ENCODE results near the gene INTS1.

Gene INTS1

GRCh38 chr7:1505731-1506550 lies 1.8 kb upstream of the INTS1 start:
- no peak for DNase-seq

- DNase-seq, result no peak
Measured at GRCh38 chr7:1503390-1503789, 799 bp downstream of the INTS1 start.

GRCh38 chr7:1502845-1503244 lies 1.3 kb downstream of the INTS1 start:
- DNase-seq, result no peak

GRCh38 chr7:1501487-1502270 lies 2.5 kb downstream of the INTS1 start:
- DNase-seq, result no peak

GRCh38 chr7:1500064-1500807 lies 4.0 kb downstream of the INTS1 start:
- no peak for DNase-seq

GRCh38 chr7:1499367-1500029 lies 4.7 kb downstream of the INTS1 start:
- DNase-seq, result no peak

- no peak for DNase-seq
Measured at GRCh38 chr7:1498370-1499305, 5.6 kb downstream of the INTS1 start.

- no peak for DNase-seq
Measured at GRCh38 chr7:1497293-1497927, 6.8 kb downstream of the INTS1 start.

GRCh38 chr7:1496531-1497292 lies 7.5 kb downstream of the INTS1 start:
- DNase-seq, result no peak

- DNase-seq, result no peak
Measured at GRCh38 chr7:1495564-1496242, 8.5 kb downstream of the INTS1 start.

GRCh38 chr7:1494866-1495563 lies 9.2 kb downstream of the INTS1 start:
- DNase-seq, result no peak

- DNase-seq, result no peak
Measured at GRCh38 chr7:1494447-1494846, 9.7 kb downstream of the INTS1 start.

- DNase-seq, result no peak
Measured at GRCh38 chr7:1493571-1493970, 10.6 kb downstream of the INTS1 start.

- DNase-seq, result no peak
Measured at GRCh38 chr7:1493129-1493528, 11.1 kb downstream of the INTS1 start.

GRCh38 chr7:1492640-1493039 lies 11.5 kb downstream of the INTS1 start:
- DNase-seq, result no peak

- DNase-seq, result no peak
Measured at GRCh38 chr7:1492221-1492620, 12.0 kb downstream of the INTS1 start.

- no peak for DNase-seq
Measured at GRCh38 chr7:1490837-1491236, 13.4 kb downstream of the INTS1 start.

- no peak for DNase-seq
Measured at GRCh38 chr7:1489336-1489735, 14.9 kb downstream of the INTS1 start.

- no peak for DNase-seq
Measured at GRCh38 chr7:1488016-1488415, 16.2 kb downstream of the INTS1 start.

Measured in activated naive CD4-positive, alpha-beta T cell treated with anti-CD3 and anti-CD28 coated beads, Interleukin-2, amount 50 U/mL, for 16 hours (primary cell).